Suprapubic skin (tissue), 4 donors: ENCODE data around the gene FGD5. TPM values are rescaled to one million over a fixed set of nuclear protein-coding genes. Genes with fewer than 3 reads are reported as not detected.

Experiments
- DNase-seq, 2 donors: peaks; one replicate each; pipeline ENCODE4 v3.0.0-alpha.2; 2019; ENCODE audit warnings: low spot score in 2 of 2
- H3K27ac ChIP-seq: fragments of 200-600 bp; sonication (generic); one replicate; pipeline ENCODE4 v1.5.1; 2019
- H3K27me3 ChIP-seq: fragments of 200-600 bp; sonication (generic); one replicate; pipeline ENCODE4 v1.5.1; 2019
- H3K36me3 ChIP-seq: fragments of 200-600 bp; sonication (generic); one replicate; pipeline ENCODE4 v1.5.1; 2019
- H3K4me1 ChIP-seq: fragments of 200-600 bp; sonication (generic); one replicate; pipeline ENCODE4 v1.5.1; 2019
- H3K4me3 ChIP-seq: fragments of 200-600 bp; sonication (generic); one replicate; pipeline ENCODE4 v1.5.1; 2019; ENCODE audit warnings: mild to moderate bottlenecking
- H3K9me3 ChIP-seq: fragments of 200-600 bp; sonication (generic); one replicate; pipeline ENCODE4 v1.5.1; 2019
- EP300 ChIP-seq: sonication (generic); formaldehyde crosslinking; IDR thresholded peaks from one replicate; pipeline ENCODE4 v1.6.1; 2017; ENCODE audit warnings: antibody characterized with exemption
- POLR2A ChIP-seq, 2 donors: fragments of 450-650 bp; IDR thresholded peaks; one replicate each; pipeline ENCODE4 v1.6.1; 2017; ENCODE audit warnings: antibody characterized with exemption in 2 of 2, mild to moderate bottlenecking in 2 of 2, moderate library complexity in 2 of 2
- POLR2AphosphoS5 ChIP-seq, 3 donors: sonication (generic); formaldehyde crosslinking; IDR thresholded peaks; one replicate each; pipeline ENCODE4 v1.6.1; 2017; ENCODE audit warnings: antibody characterized with exemption in 3 of 3
- WGBS: methylation state at CpG from one replicate; pipeline ENCODE4 v1.1.5; 2018; 5-methylcytosine and 5-hydroxymethylcytosine counted together
- total RNA-seq, 4 donors: library from RNA; depleted of rRNA; stranded (reverse); fragments of >200 nt; gene quantifications; one replicate each; pipeline ENCODE4 v1.1.0, GENCODE V29; 2016
- TF ChIP-seq, protein P1 (sequence below), 2 donors: fragments of 200-600 bp in 1 of 2; fragments of 450-650 bp in 1 of 2; sonication (generic) in 1 of 2; IDR thresholded peaks; one replicate each; pipeline ENCODE4 v1.5.1; 2016 to 2019; ENCODE audit warnings: antibody characterized with exemption in 2 of 2, mild to moderate bottlenecking in 1 of 2, moderate library complexity in 1 of 2

FGD5 gene
- total RNA-seq, 4 donors from 2014 or later = 2.8 to 15.5 (median 7.1) TPM

GRCh38 chr3:14880447-14881106 lies 61.8 kb downstream of the FGD5 start:
- H3K27ac ChIP-seq = no peak overlapping the region
- H3K4me1 ChIP-seq = peaks cover 30% of the 10 kb centered on the region
- DNase-seq = no peak
- H3K4me3 ChIP-seq = no peak overlapping the region
- no peak for TF ChIP-seq POLR2A (IDR thresholded peaks at IDR 0.05)
- no peak for TF ChIP-seq EP300
- TF ChIP-seq POLR2AphosphoS5 (IDR thresholded peaks at IDR 0.05) = no peak
- TF ChIP-seq, protein P1, sequence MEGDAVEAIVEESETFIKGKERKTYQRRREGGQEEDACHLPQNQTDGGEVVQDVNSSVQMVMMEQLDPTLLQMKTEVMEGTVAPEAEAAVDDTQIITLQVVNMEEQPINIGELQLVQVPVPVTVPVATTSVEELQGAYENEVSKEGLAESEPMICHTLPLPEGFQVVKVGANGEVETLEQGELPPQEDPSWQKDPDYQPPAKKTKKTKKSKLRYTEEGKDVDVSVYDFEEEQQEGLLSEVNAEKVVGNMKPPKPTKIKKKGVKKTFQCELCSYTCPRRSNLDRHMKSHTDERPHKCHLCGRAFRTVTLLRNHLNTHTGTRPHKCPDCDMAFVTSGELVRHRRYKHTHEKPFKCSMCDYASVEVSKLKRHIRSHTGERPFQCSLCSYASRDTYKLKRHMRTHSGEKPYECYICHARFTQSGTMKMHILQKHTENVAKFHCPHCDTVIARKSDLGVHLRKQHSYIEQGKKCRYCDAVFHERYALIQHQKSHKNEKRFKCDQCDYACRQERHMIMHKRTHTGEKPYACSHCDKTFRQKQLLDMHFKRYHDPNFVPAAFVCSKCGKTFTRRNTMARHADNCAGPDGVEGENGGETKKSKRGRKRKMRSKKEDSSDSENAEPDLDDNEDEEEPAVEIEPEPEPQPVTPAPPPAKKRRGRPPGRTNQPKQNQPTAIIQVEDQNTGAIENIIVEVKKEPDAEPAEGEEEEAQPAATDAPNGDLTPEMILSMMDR (IDR thresholded peaks at IDR 0.05) = no peak
- 90% methylated on average over 10 of the region's 10 CpGs for WGBS
- no peaks in the 10 kb centered on the region for H3K9me3 ChIP-seq
- H3K36me3 ChIP-seq = peaks cover 6% of the 10 kb centered on the region
- no peaks in the 10 kb centered on the region for H3K27me3 ChIP-seq

GRCh38 chr3:14883226-14883625 lies 64.5 kb downstream of the FGD5 start:
- Histone ChIP-seq H3K4me1 (peaks cover 13% of the 10 kb centered on the region), H3K36me3 (peaks cover 6% of the 10 kb centered on the region), H3K9me3 (no peaks in the 10 kb centered on the region), H3K4me3 (no peak overlapping the region), H3K27me3 (no peaks in the 10 kb centered on the region), H3K27ac (no peak overlapping the region)
- WGBS = 91% methylated on average over 5 of the region's 5 CpGs
- no peak for TF ChIP-seq POLR2AphosphoS5 (IDR thresholded peaks at IDR 0.05)
- no peak for TF ChIP-seq EP300
- TF ChIP-seq POLR2A (IDR thresholded peaks at IDR 0.05) = no peak
- TF ChIP-seq, protein P1 (IDR thresholded peaks at IDR 0.05) = no peak
- DNase-seq = no peak

- Histone ChIP-seq H3K9me3 (no peaks in the 10 kb centered on the region), H3K4me1 (peaks cover 3% of the 10 kb centered on the region), H3K27me3 (no peaks in the 10 kb centered on the region), H3K27ac (no peak overlapping the region), H3K36me3 (peaks cover 6% of the 10 kb centered on the region), H3K4me3 (no peak overlapping the region)
- TF ChIP-seq POLR2A (IDR thresholded peaks at IDR 0.05) = no peak
- no peak for TF ChIP-seq POLR2AphosphoS5 (IDR thresholded peaks at IDR 0.05)
- no peak for TF ChIP-seq EP300
- TF ChIP-seq, protein P1 (IDR thresholded peaks at IDR 0.05) = no peak
- WGBS = 87% methylated on average over 10 of the region's 11 CpGs
- DNase-seq = no peak
These were observed 65.9 kb downstream of the FGD5 start for GRCh38 chr3:14884665-14885064.

DNA sequence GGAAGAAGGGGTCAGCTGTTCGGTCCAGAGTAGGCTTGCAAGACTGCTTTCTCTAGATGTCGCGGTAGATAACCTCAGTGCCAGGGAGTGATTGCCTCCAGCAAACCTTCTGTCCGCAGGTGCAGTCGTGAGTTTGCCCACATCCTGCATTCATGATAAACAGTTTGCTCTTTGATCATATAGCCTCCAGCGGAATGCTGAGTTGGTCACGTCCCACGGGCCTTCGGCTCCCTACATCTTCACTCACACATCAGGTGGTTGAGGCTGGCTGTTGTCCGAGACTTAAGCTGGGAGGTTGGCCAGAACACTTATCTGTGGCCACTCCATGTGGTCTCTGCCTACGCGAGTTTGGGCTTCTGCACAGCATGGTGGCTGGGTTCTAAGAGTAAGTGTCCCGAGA lies 66.5 kb downstream of the FGD5 start:
- DNase-seq = no peak
- 83% methylated on average over 13 of the region's 13 CpGs for WGBS
- H3K27ac ChIP-seq = no peak overlapping the region
- TF ChIP-seq, protein P1 (IDR thresholded peaks at IDR 0.05) = no peak
- no peak for TF ChIP-seq EP300
- no peak for TF ChIP-seq POLR2AphosphoS5 (IDR thresholded peaks at IDR 0.05)
- TF ChIP-seq POLR2A (IDR thresholded peaks at IDR 0.05) = no peak
- H3K4me1 ChIP-seq = peaks cover under 1% of the 10 kb centered on the region
- H3K4me3 ChIP-seq = no peak overlapping the region
- no peaks in the 10 kb centered on the region for H3K9me3 ChIP-seq
- peaks cover 6% of the 10 kb centered on the region for H3K36me3 ChIP-seq
- no peaks in the 10 kb centered on the region for H3K27me3 ChIP-seq

- H3K9me3 ChIP-seq = no peaks in the 10 kb centered on the region
- 80% methylated on average over 3 of the region's 3 CpGs for WGBS
- peaks cover 8% of the 10 kb centered on the region for H3K4me1 ChIP-seq
- TF ChIP-seq POLR2AphosphoS5 (IDR thresholded peaks at IDR 0.05) (no peak), EP300 (no peak), POLR2A (IDR thresholded peaks at IDR 0.05) (no peak)
- TF ChIP-seq, protein P1 (IDR thresholded peaks at IDR 0.05) = no peak
- H3K4me3 ChIP-seq = no peak overlapping the region
- H3K36me3 ChIP-seq = peaks cover 6% of the 10 kb centered on the region
- no peak for DNase-seq
- no peaks in the 10 kb centered on the region for H3K27me3 ChIP-seq
- no peak overlapping the region for H3K27ac ChIP-seq
These were observed 67.3 kb downstream of the FGD5 start for GRCh38 chr3:14886101-14886500.
